Progenitor cell of endocrine pancreas (in vitro differentiated cells): ENCODE measurements around the gene CPE. TPM values are rescaled to one million over a fixed set of nuclear protein-coding genes. Genes with fewer than 3 reads are reported as not detected.

Source experiments
- DNase-seq: peaks from one replicate; pipeline ENCODE4 v3.0.0; 2021; ENCODE audit warnings: low spot score; ENCODE audit not compliant: unreplicated experiment
- H3K27ac Mint-ChIP-seq: 2 replicates; pipeline ENCODE4 v1.8.0; 2021; ENCODE audit warnings: mild to moderate bottlenecking, moderate library complexity, mixed read lengths
- H3K27me3 Mint-ChIP-seq: 2 replicates; pipeline ENCODE4 v1.8.0; 2021; ENCODE audit warnings: mixed read lengths
- H3K36me3 Mint-ChIP-seq: 2 replicates; pipeline ENCODE4 v1.8.0; 2022; ENCODE audit warnings: mixed read lengths; ENCODE audit not compliant: insufficient read depth
- H3K4me1 Mint-ChIP-seq: 2 replicates; pipeline ENCODE4 v1.8.0; 2021; ENCODE audit warnings: low read depth, mixed read lengths
- H3K4me3 Mint-ChIP-seq: 2 replicates; pipeline ENCODE4 v1.8.0; 2021; ENCODE audit warnings: low read depth, mild to moderate bottlenecking, moderate library complexity, mixed read lengths
- H3K9me3 Mint-ChIP-seq: 2 replicates; pipeline ENCODE4 v1.8.0; 2021; ENCODE audit warnings: low read depth, mixed read lengths
- total RNA-seq: library from RNA; stranded (reverse); gene quantifications from 2 replicates; pipeline ENCODE4 v1.2.1, GENCODE V29; 2021
- TF ChIP-seq, protein P1 (sequence below): fragments of 200-600 bp; sonication (generic); IDR thresholded peaks from one replicate; pipeline ENCODE4 v1.5.0; 2021; ENCODE audit warnings: antibody characterized with exemption, mild to moderate bottlenecking; ENCODE audit not compliant: unreplicated experiment

Gene CPE
- total RNA-seq, 1 donor from 2014 or later, result 129 TPM

DNA sequence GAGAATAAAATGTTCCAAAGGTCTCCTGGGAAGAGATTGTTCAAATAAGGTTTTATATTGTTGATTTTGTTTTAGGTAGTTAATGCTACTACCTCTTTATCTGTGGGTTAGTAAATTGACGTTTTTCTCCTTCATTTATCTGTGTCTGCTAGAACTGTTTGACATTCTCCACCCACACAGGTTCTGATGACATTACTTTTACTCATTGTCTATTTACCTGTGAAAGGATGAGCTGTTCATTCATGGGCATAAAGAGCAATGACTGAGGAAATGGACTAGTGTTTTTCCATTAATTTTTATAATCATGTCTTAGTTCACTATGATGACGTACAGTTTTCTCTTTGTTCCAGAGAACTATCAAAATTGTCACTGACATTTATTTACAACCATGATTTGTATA lies 75.6 kb downstream of the CPE start:
- Mint-ChIP-seq H3K4me3 (no peak overlapping the region), H3K36me3 (no peaks in the 10 kb centered on the region), H3K4me1 (peaks cover 13% of the 10 kb centered on the region), H3K27ac (peak overlapping the region; percentile 23), H3K9me3 (peaks cover 4% of the 10 kb centered on the region), H3K27me3 (no peaks in the 10 kb centered on the region)
- TF ChIP-seq, protein P1, sequence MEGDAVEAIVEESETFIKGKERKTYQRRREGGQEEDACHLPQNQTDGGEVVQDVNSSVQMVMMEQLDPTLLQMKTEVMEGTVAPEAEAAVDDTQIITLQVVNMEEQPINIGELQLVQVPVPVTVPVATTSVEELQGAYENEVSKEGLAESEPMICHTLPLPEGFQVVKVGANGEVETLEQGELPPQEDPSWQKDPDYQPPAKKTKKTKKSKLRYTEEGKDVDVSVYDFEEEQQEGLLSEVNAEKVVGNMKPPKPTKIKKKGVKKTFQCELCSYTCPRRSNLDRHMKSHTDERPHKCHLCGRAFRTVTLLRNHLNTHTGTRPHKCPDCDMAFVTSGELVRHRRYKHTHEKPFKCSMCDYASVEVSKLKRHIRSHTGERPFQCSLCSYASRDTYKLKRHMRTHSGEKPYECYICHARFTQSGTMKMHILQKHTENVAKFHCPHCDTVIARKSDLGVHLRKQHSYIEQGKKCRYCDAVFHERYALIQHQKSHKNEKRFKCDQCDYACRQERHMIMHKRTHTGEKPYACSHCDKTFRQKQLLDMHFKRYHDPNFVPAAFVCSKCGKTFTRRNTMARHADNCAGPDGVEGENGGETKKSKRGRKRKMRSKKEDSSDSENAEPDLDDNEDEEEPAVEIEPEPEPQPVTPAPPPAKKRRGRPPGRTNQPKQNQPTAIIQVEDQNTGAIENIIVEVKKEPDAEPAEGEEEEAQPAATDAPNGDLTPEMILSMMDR, result no peak
- no peak for DNase-seq

DNA sequence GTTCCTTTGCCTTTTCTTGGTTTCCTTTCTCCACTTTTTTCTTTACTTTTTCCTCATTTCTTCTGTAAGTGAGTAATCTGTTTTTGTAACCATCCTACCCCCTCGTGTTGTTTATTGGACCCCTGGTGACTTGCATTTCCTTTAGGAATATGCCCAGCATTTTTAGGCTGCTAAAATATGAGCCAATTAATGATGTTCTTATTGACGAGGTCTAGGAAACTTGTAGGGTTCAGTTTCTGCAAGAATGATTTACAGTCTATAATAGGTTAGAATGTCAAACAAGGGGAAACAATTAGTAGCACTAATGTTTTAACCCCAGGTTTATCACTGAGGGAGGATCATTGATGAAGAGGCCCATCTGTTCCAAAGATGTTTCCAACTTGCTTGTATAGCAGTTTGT lies 79.0 kb downstream of the CPE start:
- TF ChIP-seq, protein P1, result no peak
- Mint-ChIP-seq H3K4me3 (no peak overlapping the region), H3K9me3 (peaks cover 4% of the 10 kb centered on the region), H3K27ac (peak overlapping the region; percentile 54), H3K27me3 (no peaks in the 10 kb centered on the region), H3K36me3 (no peaks in the 10 kb centered on the region), H3K4me1 (peaks cover 19% of the 10 kb centered on the region)
- DNase-seq, result no peak

DNA sequence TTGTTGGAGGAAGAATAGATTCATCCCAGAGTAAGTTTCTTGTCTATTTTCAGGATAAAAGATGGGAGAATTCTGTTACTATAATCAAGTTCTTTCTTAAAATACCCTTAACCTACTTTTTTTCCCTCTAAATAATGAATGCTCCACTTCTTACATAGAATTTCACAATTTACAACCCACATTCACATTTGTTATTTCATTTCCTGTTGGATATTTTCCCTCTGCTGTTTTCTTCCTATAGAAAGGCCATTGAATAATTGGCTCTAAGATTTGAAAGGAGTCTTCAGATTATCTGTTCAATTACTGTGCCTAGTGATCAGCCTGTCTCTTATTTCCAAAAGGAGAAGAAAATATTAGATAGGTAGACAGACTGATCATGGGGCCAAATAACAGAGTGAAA lies 79.7 kb downstream of the CPE start:
- H3K4me1 Mint-ChIP-seq, result peaks cover 19% of the 10 kb centered on the region
- TF ChIP-seq, protein P1, result no peak
- H3K27me3 Mint-ChIP-seq, result no peaks in the 10 kb centered on the region
- no peaks in the 10 kb centered on the region for H3K36me3 Mint-ChIP-seq
- no peak overlapping the region for H3K27ac Mint-ChIP-seq
- peaks cover 4% of the 10 kb centered on the region for H3K9me3 Mint-ChIP-seq
- no peak for DNase-seq
- no peak overlapping the region for H3K4me3 Mint-ChIP-seq

DNA sequence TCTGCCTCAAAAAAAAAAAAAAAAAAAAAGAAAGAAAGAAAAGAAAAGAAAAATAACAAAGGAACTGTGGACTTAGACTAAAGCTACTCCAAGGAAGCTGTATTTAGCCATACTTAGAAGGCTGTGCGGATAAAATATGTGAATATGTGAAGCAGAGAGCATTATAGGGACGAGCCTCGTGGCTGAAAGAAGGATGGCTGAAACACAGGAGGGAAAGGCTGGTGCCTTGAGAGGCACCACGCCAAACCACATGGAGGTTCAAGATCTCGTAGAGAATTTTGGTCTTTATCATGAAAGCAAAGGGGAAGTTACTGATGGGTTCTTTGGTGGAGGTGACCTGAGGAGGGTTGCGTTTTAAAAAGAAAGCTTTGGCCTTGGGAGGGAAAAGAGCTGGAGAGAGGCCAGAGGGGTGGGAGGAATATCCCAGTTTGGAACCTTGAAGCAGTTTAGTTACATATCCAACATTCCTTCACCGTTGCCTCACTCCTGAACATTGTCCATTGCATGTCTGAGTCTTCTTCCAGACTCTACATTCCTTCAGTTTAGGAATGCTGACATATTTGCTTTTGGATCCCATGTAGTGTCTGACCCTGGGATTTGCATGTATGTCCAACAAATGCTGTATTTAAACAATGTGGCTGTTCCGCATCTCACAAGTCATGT lies 82.5 kb downstream of the CPE start:
- Mint-ChIP-seq H3K4me3 (no peak overlapping the region), H3K27me3 (no peaks in the 10 kb centered on the region), H3K9me3 (no peaks in the 10 kb centered on the region), H3K27ac (peak overlapping the region; percentile 25), H3K36me3 (no peaks in the 10 kb centered on the region), H3K4me1 (peaks cover 16% of the 10 kb centered on the region)
- TF ChIP-seq, protein P1, result no peak
- DNase-seq, result no peak

DNA sequence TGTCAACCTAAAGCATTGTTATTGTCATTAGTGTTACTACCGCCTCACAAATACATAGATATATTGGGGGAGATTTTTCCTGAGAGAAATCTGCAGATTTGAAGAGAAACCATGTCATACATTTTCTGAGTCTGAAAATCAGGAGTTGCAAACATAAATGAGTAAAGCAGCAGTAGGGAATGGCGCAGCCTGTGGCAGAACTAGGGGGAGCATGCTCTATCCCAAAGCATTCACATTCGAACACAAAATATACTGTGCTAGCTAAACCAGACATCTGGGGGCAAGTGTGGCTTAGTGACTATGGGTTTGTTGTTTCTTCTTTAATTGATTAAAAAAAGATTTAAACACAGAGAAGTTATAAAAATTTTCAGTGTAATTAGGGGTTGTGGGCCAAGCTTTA lies 83.2 kb downstream of the CPE start:
- H3K9me3 Mint-ChIP-seq, result no peaks in the 10 kb centered on the region
- peaks cover 16% of the 10 kb centered on the region for H3K4me1 Mint-ChIP-seq
- TF ChIP-seq, protein P1, result peak; percentile 7
- H3K36me3 Mint-ChIP-seq, result no peaks in the 10 kb centered on the region
- H3K27me3 Mint-ChIP-seq, result no peaks in the 10 kb centered on the region
- no peak for DNase-seq
- no peak overlapping the region for H3K27ac Mint-ChIP-seq
- H3K4me3 Mint-ChIP-seq, result no peak overlapping the region
